ENCODE measurements around the gene USP14.
"Not testable (repeated sequence)": the region's sequence is repeated elsewhere in the genome, so short reads cannot be mapped to it uniquely, and the experiment has no call there.

GRCh38 chr18:108665-109063, 49.7 kb upstream of the USP14 start:
- TF ChIP-seq, protein P1, sequence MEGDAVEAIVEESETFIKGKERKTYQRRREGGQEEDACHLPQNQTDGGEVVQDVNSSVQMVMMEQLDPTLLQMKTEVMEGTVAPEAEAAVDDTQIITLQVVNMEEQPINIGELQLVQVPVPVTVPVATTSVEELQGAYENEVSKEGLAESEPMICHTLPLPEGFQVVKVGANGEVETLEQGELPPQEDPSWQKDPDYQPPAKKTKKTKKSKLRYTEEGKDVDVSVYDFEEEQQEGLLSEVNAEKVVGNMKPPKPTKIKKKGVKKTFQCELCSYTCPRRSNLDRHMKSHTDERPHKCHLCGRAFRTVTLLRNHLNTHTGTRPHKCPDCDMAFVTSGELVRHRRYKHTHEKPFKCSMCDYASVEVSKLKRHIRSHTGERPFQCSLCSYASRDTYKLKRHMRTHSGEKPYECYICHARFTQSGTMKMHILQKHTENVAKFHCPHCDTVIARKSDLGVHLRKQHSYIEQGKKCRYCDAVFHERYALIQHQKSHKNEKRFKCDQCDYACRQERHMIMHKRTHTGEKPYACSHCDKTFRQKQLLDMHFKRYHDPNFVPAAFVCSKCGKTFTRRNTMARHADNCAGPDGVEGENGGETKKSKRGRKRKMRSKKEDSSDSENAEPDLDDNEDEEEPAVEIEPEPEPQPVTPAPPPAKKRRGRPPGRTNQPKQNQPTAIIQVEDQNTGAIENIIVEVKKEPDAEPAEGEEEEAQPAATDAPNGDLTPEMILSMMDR (IDR thresholded peaks at IDR 0.05) = not testable (repeated sequence)
- TF ChIP-seq POLR2A (IDR thresholded peaks at IDR 0.05) = not testable (repeated sequence)
